SK-N-SH treated with all-trans-retinoic acid at 6 μM for 48 hours (cell line): ENCODE results near the gene ST6GALNAC5.

Experiments
- ATAC-seq: fragments of 200-7000 bp; cut with Tn5 transposase; 3 replicates; pipeline ENCODE4 v1.9.1; 2020; ENCODE audit warnings: mild to moderate bottlenecking, moderate library complexity
- BACH2 ChIP-seq: fragments of 250-450 bp; sonication (Bioruptor Pico); IDR thresholded peaks from 2 replicates; pipeline ENCODE4 v1.9.0; 2021; ENCODE audit warnings: mild to moderate bottlenecking, borderline replicate concordance
- ESRRG ChIP-seq: fragments of 250-450 bp; sonication (Bioruptor Pico); IDR thresholded peaks from 2 replicates; pipeline ENCODE4 v1.6.1; 2021; ENCODE audit warnings: mild to moderate bottlenecking
- GLIS3 ChIP-seq: fragments of 250-450 bp; sonication (Bioruptor Pico); IDR thresholded peaks from 2 replicates; pipeline ENCODE4 v1.5.0; 2020; ENCODE audit warnings: mild to moderate bottlenecking, moderate library complexity
- ISL1 ChIP-seq: fragments of 250-450 bp; sonication (Bioruptor Pico); IDR thresholded peaks from 2 replicates; pipeline ENCODE4 v2.1.2; 2022; ENCODE audit warnings: mild to moderate bottlenecking, moderate library complexity
- OSR1 ChIP-seq: fragments of 250-450 bp; sonication (Bioruptor Pico); IDR thresholded peaks from 2 replicates; pipeline ENCODE4 v1.8.0; 2022; ENCODE audit warnings: moderate library complexity, mild to moderate bottlenecking, inconsistent platforms
- PPARA ChIP-seq: fragments of 250-450 bp; sonication (Bioruptor Pico); IDR thresholded peaks from 2 replicates; pipeline ENCODE4 v1.5.0; 2020; ENCODE audit warnings: mild to moderate bottlenecking, borderline replicate concordance
- RARB ChIP-seq: fragments of 250-450 bp; sonication (Bioruptor Pico); IDR thresholded peaks from 2 replicates; pipeline ENCODE4 v1.8.0; 2021; ENCODE audit warnings: mild to moderate bottlenecking, moderate library complexity
- SNAI2 ChIP-seq: fragments of 250-450 bp; sonication (Bioruptor Pico); IDR thresholded peaks from 2 replicates; pipeline ENCODE4 v1.5.0; 2020; ENCODE audit warnings: mild to moderate bottlenecking, moderate library complexity
- TOX ChIP-seq: fragments of 250-450 bp; sonication (Bioruptor Pico); IDR thresholded peaks from 2 replicates; pipeline ENCODE4 v1.8.0; 2021; ENCODE audit warnings: mild to moderate bottlenecking, moderate library complexity, borderline replicate concordance
- ZC3H10 ChIP-seq: fragments of 250-450 bp; sonication (Bioruptor Pico); IDR thresholded peaks from 2 replicates; pipeline ENCODE4 v1.5.1; 2021; ENCODE audit warnings: mild to moderate bottlenecking, moderate library complexity
- ZFP30 ChIP-seq: fragments of 450-650 bp; formaldehyde crosslinking; IDR thresholded peaks from 2 replicates; pipeline ENCODE4 v1.5.0; 2022; ENCODE audit warnings: mild to moderate bottlenecking, moderate library complexity
- ZNF565 ChIP-seq: fragments of 450-650 bp; formaldehyde crosslinking; conservative IDR thresholded peaks from 2 replicates; pipeline ENCODE4 v1.5.0; 2020; ENCODE audit warnings: low read depth, mild to moderate bottlenecking, moderate library complexity
- ZNF8 ChIP-seq: fragments of 450-650 bp; formaldehyde crosslinking; IDR thresholded peaks from 2 replicates; pipeline ENCODE4 v1.5.0; 2020; ENCODE audit warnings: mild to moderate bottlenecking, moderate library complexity
- TF ChIP-seq, protein P1 (sequence below): fragments of 250-450 bp; sonication (Bioruptor Pico); IDR thresholded peaks from 2 replicates; pipeline ENCODE4 v1.8.0; 2020; ENCODE audit warnings: mild to moderate bottlenecking, moderate library complexity, borderline replicate concordance
- TF ChIP-seq, protein P2 (sequence below): fragments of 250-450 bp; sonication (Bioruptor Pico); IDR thresholded peaks from 2 replicates; pipeline ENCODE4 v1.8.0; 2021; ENCODE audit warnings: low read depth, mild to moderate bottlenecking, moderate library complexity, borderline replicate concordance
- TF ChIP-seq, protein P3 (sequence below): fragments of 250-450 bp; sonication (Bioruptor Pico); IDR thresholded peaks from 2 replicates; pipeline ENCODE4 v1.5.1; 2021; ENCODE audit warnings: mild to moderate bottlenecking, moderate library complexity
- TF ChIP-seq, protein P4 (sequence below): fragments of 250-450 bp; sonication (Bioruptor Pico); IDR thresholded peaks from 2 replicates; pipeline ENCODE4 v1.5.1; 2020; ENCODE audit warnings: low read depth, mild to moderate bottlenecking, moderate library complexity
- TF ChIP-seq, protein P5 (sequence below): fragments of 250-450 bp; sonication (Bioruptor Pico); IDR thresholded peaks from 2 replicates; pipeline ENCODE4 v1.5.0; 2020; ENCODE audit warnings: mild to moderate bottlenecking, moderate library complexity

ST6GALNAC5 gene

DNA sequence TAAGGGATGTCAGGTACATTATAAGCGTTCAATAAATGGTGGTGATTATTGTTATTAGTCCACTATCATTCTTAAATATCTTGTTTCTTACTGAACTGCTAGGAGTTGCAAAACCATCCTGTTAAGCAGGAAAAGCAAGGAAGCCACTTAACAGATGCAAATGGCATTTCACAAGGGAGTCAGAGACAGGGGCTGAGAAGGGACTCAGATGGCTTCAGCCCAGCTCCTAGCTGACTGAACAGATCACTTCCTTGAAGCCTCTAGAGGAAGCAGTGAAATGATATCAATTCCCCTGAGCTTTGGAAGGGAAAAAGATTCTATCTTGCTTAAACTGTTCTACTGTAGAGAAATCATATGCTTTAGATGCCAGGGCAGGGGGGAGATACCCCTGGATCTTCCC, 151.5 kb downstream of the ST6GALNAC5 start:
- ATAC-seq, result no peak
- TF ChIP-seq ZNF8, result no peak
- TF ChIP-seq GLIS3 (CRISPR knock-in tag), result no peak

DNA sequence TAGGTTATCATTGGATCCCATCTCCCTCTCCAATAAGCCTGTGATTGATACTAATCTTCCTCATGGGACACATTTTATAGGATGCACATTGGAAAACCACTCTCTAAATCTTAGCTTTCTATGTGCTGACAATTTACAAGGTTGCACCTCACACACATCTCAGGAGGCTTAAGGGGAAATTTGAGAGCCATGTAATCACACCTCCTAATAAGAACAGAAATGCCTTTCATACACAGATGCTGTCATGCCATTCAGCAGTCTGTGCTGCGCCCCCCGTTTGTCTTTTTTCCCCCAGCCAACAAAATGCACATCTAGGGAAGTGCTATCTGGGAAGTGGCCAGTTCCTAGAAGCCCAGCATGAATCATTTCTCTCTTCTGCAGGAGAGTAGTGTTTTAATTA, 154.5 kb downstream of the ST6GALNAC5 start:
- TF ChIP-seq, protein P1, sequence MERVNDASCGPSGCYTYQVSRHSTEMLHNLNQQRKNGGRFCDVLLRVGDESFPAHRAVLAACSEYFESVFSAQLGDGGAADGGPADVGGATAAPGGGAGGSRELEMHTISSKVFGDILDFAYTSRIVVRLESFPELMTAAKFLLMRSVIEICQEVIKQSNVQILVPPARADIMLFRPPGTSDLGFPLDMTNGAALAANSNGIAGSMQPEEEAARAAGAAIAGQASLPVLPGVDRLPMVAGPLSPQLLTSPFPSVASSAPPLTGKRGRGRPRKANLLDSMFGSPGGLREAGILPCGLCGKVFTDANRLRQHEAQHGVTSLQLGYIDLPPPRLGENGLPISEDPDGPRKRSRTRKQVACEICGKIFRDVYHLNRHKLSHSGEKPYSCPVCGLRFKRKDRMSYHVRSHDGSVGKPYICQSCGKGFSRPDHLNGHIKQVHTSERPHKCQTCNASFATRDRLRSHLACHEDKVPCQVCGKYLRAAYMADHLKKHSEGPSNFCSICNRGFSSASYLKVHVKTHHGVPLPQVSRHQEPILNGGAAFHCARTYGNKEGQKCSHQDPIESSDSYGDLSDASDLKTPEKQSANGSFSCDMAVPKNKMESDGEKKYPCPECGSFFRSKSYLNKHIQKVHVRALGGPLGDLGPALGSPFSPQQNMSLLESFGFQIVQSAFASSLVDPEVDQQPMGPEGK (CRISPR knock-in tag), result no peak
- TF ChIP-seq ZC3H10 (CRISPR knock-in tag) (no peak), BACH2 (CRISPR knock-in tag) (no peak), PPARA (no peak), ZFP30 (no peak), ESRRG (CRISPR knock-in tag) (no peak), OSR1 (CRISPR knock-in tag) (no peak), SNAI2 (CRISPR knock-in tag) (no peak), ISL1 (CRISPR knock-in tag) (no peak)
- no peak for ATAC-seq

DNA sequence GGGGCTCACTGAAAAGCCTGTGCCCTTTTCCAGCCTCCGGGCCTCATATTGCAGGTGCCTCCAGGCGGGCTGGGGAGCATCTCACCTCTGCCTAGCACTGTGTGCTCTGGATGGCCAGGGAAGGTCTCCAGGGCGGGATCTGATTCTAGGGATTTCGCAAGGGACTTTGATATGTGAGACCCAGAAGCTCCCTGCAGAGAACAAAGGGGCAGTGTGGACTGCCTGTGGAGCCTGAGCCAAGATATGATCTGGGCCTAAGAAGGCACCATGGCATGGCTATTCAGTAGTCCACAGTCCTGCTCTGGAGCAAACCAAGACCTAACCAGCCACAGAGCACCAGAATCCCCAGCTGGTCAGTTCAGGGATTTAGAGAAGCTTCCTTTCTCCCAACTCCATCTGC, 157.2 kb downstream of the ST6GALNAC5 start:
- TF ChIP-seq RARB (CRISPR knock-in tag), result no peak
- TF ChIP-seq, protein P2, sequence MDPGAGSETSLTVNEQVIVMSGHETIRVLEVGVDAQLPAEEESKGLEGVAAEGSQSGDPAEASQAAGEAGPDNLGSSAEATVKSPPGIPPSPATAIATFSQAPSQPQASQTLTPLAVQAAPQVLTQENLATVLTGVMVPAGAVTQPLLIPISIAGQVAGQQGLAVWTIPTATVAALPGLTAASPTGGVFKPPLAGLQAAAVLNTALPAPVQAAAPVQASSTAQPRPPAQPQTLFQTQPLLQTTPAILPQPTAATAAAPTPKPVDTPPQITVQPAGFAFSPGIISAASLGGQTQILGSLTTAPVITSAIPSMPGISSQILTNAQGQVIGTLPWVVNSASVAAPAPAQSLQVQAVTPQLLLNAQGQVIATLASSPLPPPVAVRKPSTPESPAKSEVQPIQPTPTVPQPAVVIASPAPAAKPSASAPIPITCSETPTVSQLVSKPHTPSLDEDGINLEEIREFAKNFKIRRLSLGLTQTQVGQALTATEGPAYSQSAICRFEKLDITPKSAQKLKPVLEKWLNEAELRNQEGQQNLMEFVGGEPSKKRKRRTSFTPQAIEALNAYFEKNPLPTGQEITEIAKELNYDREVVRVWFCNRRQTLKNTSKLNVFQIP, result no peak
- no peak for TF ChIP-seq OSR1 (CRISPR knock-in tag)
- no peak for ATAC-seq

DNA sequence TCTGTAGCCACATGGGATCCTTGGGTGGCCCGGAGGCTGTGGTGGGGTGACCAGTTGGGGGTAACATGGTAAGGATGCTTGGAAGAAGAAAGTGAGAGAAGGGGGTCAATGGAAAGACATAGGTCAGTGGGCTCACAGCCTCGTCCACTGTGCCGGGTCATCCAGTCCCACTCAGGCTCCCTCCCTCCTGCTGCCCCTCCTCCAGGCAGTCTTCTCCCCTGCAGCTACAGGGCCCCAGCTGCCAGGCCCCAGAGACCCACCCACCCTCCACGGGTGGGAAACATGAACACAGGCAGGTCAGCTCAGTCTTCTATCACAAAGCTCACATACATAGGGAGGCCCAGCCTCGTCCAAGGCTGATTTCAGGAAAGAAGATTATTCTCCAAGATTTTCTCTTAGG, 158.3 kb downstream of the ST6GALNAC5 start:
- TF ChIP-seq ZNF565 (CRISPR knock-in tag), result no peak
- TF ChIP-seq RARB (CRISPR knock-in tag), result no peak
- TF ChIP-seq SNAI2 (CRISPR knock-in tag), result no peak
- TF ChIP-seq TOX (CRISPR knock-in tag), result no peak
- TF ChIP-seq, protein P3, sequence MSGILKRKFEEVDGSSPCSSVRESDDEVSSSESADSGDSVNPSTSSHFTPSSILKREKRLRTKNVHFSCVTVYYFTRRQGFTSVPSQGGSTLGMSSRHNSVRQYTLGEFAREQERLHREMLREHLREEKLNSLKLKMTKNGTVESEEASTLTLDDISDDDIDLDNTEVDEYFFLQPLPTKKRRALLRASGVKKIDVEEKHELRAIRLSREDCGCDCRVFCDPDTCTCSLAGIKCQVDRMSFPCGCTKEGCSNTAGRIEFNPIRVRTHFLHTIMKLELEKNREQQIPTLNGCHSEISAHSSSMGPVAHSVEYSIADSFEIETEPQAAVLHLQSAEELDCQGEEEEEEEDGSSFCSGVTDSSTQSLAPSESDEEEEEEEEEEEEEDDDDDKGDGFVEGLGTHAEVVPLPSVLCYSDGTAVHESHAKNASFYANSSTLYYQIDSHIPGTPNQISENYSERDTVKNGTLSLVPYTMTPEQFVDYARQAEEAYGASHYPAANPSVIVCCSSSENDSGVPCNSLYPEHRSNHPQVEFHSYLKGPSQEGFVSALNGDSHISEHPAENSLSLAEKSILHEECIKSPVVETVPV, result no peak
- TF ChIP-seq, protein P1 (CRISPR knock-in tag), result no peak
- TF ChIP-seq, protein P4, sequence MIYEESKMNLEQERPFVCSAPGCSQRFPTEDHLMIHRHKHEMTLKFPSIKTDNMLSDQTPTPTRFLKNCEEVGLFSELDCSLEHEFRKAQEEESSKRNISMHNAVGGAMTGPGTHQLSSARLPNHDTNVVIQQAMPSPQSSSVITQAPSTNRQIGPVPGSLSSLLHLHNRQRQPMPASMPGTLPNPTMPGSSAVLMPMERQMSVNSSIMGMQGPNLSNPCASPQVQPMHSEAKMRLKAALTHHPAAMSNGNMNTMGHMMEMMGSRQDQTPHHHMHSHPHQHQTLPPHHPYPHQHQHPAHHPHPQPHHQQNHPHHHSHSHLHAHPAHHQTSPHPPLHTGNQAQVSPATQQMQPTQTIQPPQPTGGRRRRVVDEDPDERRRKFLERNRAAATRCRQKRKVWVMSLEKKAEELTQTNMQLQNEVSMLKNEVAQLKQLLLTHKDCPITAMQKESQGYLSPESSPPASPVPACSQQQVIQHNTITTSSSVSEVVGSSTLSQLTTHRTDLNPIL (CRISPR knock-in tag), result no peak
- no peak for TF ChIP-seq PPARA
- no peak for TF ChIP-seq OSR1 (CRISPR knock-in tag)
- TF ChIP-seq, protein P5, sequence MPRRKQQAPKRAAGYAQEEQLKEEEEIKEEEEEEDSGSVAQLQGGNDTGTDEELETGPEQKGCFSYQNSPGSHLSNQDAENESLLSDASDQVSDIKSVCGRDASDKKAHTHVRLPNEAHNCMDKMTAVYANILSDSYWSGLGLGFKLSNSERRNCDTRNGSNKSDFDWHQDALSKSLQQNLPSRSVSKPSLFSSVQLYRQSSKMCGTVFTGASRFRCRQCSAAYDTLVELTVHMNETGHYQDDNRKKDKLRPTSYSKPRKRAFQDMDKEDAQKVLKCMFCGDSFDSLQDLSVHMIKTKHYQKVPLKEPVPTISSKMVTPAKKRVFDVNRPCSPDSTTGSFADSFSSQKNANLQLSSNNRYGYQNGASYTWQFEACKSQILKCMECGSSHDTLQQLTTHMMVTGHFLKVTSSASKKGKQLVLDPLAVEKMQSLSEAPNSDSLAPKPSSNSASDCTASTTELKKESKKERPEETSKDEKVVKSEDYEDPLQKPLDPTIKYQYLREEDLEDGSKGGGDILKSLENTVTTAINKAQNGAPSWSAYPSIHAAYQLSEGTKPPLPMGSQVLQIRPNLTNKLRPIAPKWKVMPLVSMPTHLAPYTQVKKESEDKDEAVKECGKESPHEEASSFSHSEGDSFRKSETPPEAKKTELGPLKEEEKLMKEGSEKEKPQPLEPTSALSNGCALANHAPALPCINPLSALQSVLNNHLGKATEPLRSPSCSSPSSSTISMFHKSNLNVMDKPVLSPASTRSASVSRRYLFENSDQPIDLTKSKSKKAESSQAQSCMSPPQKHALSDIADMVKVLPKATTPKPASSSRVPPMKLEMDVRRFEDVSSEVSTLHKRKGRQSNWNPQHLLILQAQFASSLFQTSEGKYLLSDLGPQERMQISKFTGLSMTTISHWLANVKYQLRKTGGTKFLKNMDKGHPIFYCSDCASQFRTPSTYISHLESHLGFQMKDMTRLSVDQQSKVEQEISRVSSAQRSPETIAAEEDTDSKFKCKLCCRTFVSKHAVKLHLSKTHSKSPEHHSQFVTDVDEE (CRISPR knock-in tag), result no peak
- no peak for ATAC-seq
